GM12878 (cell line): ENCODE results near the gene PLA2G6. TPM values are rescaled to one million over a fixed set of nuclear protein-coding genes. Genes with fewer than 3 reads are reported as not detected.
A peak's percentile ranks its signal among the peaks of the same experiment; 100 is the strongest.

Experiments
- ASH2L ChIP-seq: fragments of 300-600, 200-600 bp; sonication (generic); IDR thresholded peaks from 2 replicates; pipeline ENCODE4 v1.6.1; 2017; ENCODE audit warnings: low read depth, mild to moderate bottlenecking, borderline replicate concordance
- BHLHE40 ChIP-seq, 2 experiments: fragments of 450-650 bp in 1 of 2; IDR thresholded peaks; 2 replicates each; pipeline ENCODE4 v1.6.1; 2011 to 2017; ENCODE audit warnings: low read depth in 2 of 2, borderline replicate concordance in 1 of 2, improper control_type of control experiment in 1 of 2, low read length in 1 of 2, mild to moderate bottlenecking in 1 of 2
- CBFB ChIP-seq: IDR thresholded peaks from 2 replicates; pipeline ENCODE4 v1.6.1; 2016; ENCODE audit warnings: antibody characterized with exemption, low read depth
- EED ChIP-seq: sonication (generic); IDR thresholded peaks from 2 replicates; pipeline ENCODE4 v1.6.1; 2016; ENCODE audit warnings: antibody characterized with exemption, low read depth
- EGR1 ChIP-seq, 2 experiments: IDR thresholded peaks; 1 replicate in 1 of 2; 2 replicates in 1 of 2; pipeline ENCODE4 v1.6.1; 2011 to 2012; ENCODE audit warnings: low read depth in 2 of 2, low read length in 2 of 2, borderline replicate concordance in 1 of 2, mild to moderate bottlenecking in 1 of 2, moderate library complexity in 1 of 2
- ETV6 ChIP-seq, 2 experiments: fragments of 450-650 bp in 1 of 2; IDR thresholded peaks in 1 of 2; conservative IDR thresholded peaks in 1 of 2; 2 replicates each; pipeline ENCODE4 v1.6.1; 2014; ENCODE audit warnings: antibody characterized with exemption in 1 of 2, borderline replicate concordance in 1 of 2, low read depth in 1 of 2, mild to moderate bottlenecking in 1 of 2, moderate library complexity in 1 of 2
- FOXK2 ChIP-seq: fragments of 450-650 bp; IDR thresholded peaks from 2 replicates; pipeline ENCODE4 v1.6.1; 2017; ENCODE audit warnings: mild to moderate bottlenecking, moderate library complexity
- GATAD2B ChIP-seq: fragments of 450-650 bp; conservative IDR thresholded peaks from 2 replicates; pipeline ENCODE4 v1.6.1; 2017; ENCODE audit warnings: low read depth, mild to moderate bottlenecking, moderate library complexity
- IKZF2 ChIP-seq, 2 experiments: fragments of 450-650 bp; IDR thresholded peaks; 2 replicates each; pipeline ENCODE4 v1.6.1; 2017; ENCODE audit warnings: mild to moderate bottlenecking in 2 of 2, moderate library complexity in 2 of 2
- IRF4 ChIP-seq: IDR thresholded peaks from 2 replicates; pipeline ENCODE4 v1.6.1; 2011; ENCODE audit warnings: low read depth, low read length
- MTA2 ChIP-seq: fragments of 450-650 bp; IDR thresholded peaks from 2 replicates; pipeline ENCODE4 v1.6.1; 2016; ENCODE audit warnings: low read depth, mild to moderate bottlenecking, moderate library complexity
- NR2F1 ChIP-seq: fragments of 450-650 bp; conservative IDR thresholded peaks from 2 replicates; pipeline ENCODE4 v1.6.1; 2017; ENCODE audit warnings: mild to moderate bottlenecking
- NRF1 ChIP-seq: conservative IDR thresholded peaks from 2 replicates; pipeline ENCODE4 v1.6.1; 2011; ENCODE audit warnings: mild to moderate bottlenecking, low read depth, low read length, improper control_type of control experiment
- PAX5 ChIP-seq: IDR thresholded peaks from 2 replicates; pipeline ENCODE4 v1.6.1; 2011; ENCODE audit warnings: low read depth, low read length, borderline replicate concordance
- RB1 ChIP-seq: fragments of 450-650 bp; formaldehyde crosslinking; IDR thresholded peaks from 2 replicates; pipeline ENCODE4 v1.6.1; 2017; ENCODE audit warnings: mild to moderate bottlenecking, borderline replicate concordance
- TCF3 ChIP-seq: IDR thresholded peaks from 2 replicates; pipeline ENCODE4 v1.6.1; 2012; ENCODE audit warnings: low read depth, mild to moderate bottlenecking, low read length, borderline replicate concordance; ENCODE audit not compliant: insufficient read depth
- polyA plus RNA-seq, 11 experiments: library from polyadenylated mRNA; depleted of rRNA in 4 of 11; unstranded in 6 of 11; stranded (reverse) in 5 of 11; fragments of >200 nt; fragmentation: Nextera tagmentation in 4 of 11; fragmentation: Illumina TruSeq in 1 of 11; extraction: Ambion mirVana in 4 of 11; extraction: Trizol in 1 of 11; gene quantifications; 1 replicate in 1 of 11; 2 replicates in 10 of 11; pipeline versions ENCODE4 v1.2.1 to v1.2.3, GENCODE V29; 2011 to 2016; ENCODE audit warnings: inconsistent platforms in 2 of 11, missing spikeins in 2 of 11, low read depth in 1 of 11
- total RNA-seq, 4 experiments: library from RNA; depleted of rRNA in 3 of 4; stranded (reverse); fragments of >200 nt in 3 of 4; fragmentation: Illumina TruSeq in 1 of 4; extraction: Trizol in 1 of 4; gene quantifications; 2 replicates each; pipeline versions ENCODE4 v1.2.1 to v1.2.3, GENCODE V29; 2013 to 2021
- TF ChIP-seq, protein P1 (sequence below): IDR thresholded peaks from 2 replicates; pipeline ENCODE4 v1.6.1; 2011; ENCODE audit warnings: borderline replicate concordance, low read depth, mild to moderate bottlenecking, moderate library complexity, mixed read lengths, low read length; ENCODE audit not compliant: insufficient read depth; ENCODE audit errors: extremely low read length
- TF ChIP-seq, protein P2 (sequence below): fragments of 450-650 bp; IDR thresholded peaks from 2 replicates; pipeline ENCODE4 v1.6.1; 2017; ENCODE audit warnings: low read depth, mild to moderate bottlenecking, moderate library complexity
- TF ChIP-seq, protein P3 (sequence below): IDR thresholded peaks from 2 replicates; pipeline ENCODE4 v1.6.1; 2012; ENCODE audit warnings: low read depth, low read length, improper control_type of control experiment
- TF ChIP-seq, protein P4 (sequence below): IDR thresholded peaks from 2 replicates; pipeline ENCODE4 v1.6.1; 2011; ENCODE audit warnings: borderline replicate concordance, low read depth, mild to moderate bottlenecking, moderate library complexity, low read length; ENCODE audit not compliant: insufficient read depth, poor library complexity, severe bottlenecking
- TF ChIP-seq, protein P5 (sequence below): fragments of 450-650 bp; IDR thresholded peaks from 2 replicates; pipeline ENCODE4 v1.6.1; 2017; ENCODE audit warnings: mild to moderate bottlenecking, moderate library complexity

PLA2G6 gene
- total and polyA plus RNA-seq, 10 of the 15 experiments (the other 5 are each of a cell fraction or from before 2014, with no cell fraction given) = 0.15 to 42.2 (median 15.8) TPM

DNA sequence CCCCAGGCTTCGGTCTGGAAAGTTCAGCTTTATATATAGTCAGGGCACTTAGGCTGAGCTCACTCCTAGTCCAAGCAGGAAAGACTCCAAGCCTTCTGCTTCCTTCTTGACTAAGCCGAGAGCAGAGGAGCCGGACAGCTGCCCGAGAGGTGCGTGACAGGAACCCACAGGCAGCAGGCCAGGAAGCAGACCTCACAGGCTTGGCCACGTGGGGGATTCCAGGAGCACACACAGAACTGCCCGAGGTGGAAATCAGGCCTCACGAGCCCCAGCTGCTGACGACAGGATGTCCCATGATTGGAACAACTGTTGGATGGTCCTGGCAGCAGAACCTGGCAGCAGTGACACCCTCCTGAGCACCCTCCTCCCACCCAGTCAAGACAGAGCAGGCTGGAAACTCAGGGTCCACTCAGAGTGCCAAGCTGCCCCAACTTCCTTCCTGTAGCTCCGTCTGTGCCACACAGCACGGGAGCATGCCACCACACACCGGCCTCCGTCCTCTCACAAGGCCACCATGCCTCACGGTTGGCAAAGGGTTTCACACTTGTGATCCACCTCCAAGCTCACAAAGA, 5.4 kb downstream of the PLA2G6 start (continued):
- peak; percentile 85; the same call in 1 of the 2 replicates for TF ChIP-seq PAX5
- no peak for TF ChIP-seq FOXK2
- TF ChIP-seq EED = peak; percentile 92
- TF ChIP-seq, protein P1, sequence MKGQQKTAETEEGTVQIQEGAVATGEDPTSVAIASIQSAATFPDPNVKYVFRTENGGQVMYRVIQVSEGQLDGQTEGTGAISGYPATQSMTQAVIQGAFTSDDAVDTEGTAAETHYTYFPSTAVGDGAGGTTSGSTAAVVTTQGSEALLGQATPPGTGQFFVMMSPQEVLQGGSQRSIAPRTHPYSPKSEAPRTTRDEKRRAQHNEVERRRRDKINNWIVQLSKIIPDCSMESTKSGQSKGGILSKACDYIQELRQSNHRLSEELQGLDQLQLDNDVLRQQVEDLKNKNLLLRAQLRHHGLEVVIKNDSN = peak; percentile 78
- TF ChIP-seq ETV6 (conservative IDR thresholded peaks at IDR 0.05 in 1 of 2, IDR thresholded peaks at IDR 0.05 in 1 of 2; ENCODE audit: borderline replicate concordance in 1 of 2, low read depth in 1 of 2) = peak in 1 of 2 experiments; percentile 44; a peak in 2 of 4 replicates
- peak; percentile 41; the same call in 1 of the 2 replicates for TF ChIP-seq CBFB
- TF ChIP-seq, protein P2, sequence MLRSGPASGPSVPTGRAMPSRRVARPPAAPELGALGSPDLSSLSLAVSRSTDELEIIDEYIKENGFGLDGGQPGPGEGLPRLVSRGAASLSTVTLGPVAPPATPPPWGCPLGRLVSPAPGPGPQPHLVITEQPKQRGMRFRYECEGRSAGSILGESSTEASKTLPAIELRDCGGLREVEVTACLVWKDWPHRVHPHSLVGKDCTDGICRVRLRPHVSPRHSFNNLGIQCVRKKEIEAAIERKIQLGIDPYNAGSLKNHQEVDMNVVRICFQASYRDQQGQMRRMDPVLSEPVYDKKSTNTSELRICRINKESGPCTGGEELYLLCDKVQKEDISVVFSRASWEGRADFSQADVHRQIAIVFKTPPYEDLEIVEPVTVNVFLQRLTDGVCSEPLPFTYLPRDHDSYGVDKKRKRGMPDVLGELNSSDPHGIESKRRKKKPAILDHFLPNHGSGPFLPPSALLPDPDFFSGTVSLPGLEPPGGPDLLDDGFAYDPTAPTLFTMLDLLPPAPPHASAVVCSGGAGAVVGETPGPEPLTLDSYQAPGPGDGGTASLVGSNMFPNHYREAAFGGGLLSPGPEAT = peak; percentile 74
- TF ChIP-seq, protein P3, sequence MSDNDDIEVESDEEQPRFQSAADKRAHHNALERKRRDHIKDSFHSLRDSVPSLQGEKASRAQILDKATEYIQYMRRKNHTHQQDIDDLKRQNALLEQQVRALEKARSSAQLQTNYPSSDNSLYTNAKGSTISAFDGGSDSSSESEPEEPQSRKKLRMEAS = peak; percentile 15; the same call in 1 of the 2 replicates
- TF ChIP-seq TCF3 = peak; percentile 96
- no peak for TF ChIP-seq RB1
- 0 out of 2 replicates have a peak, but pooled peaks have one; percentile 70 for TF ChIP-seq GATAD2B
- TF ChIP-seq BHLHE40 (IDR thresholded peaks at IDR 0.05; ENCODE audit: borderline replicate concordance in 1 of 2, low read depth in 2 of 2, low read length in 1 of 2) = peak in 1 of 2 experiments; percentile 76; a peak in 2 of 4 replicates
- no peak for TF ChIP-seq EGR1 (IDR thresholded peaks at IDR 0.05; ENCODE audit: borderline replicate concordance in 1 of 2, low read depth in 2 of 2, low read length in 2 of 2)
- TF ChIP-seq IRF4 = peak; percentile 62; the same call in 1 of the 2 replicates
- peak; percentile 56; the same call in 1 of the 2 replicates for TF ChIP-seq MTA2
- 0 out of 2 replicates have a peak, but pooled peaks have one; percentile 23 for TF ChIP-seq NR2F1
- no peak for TF ChIP-seq ASH2L
- no peak for TF ChIP-seq NRF1
- TF ChIP-seq, protein P4, sequence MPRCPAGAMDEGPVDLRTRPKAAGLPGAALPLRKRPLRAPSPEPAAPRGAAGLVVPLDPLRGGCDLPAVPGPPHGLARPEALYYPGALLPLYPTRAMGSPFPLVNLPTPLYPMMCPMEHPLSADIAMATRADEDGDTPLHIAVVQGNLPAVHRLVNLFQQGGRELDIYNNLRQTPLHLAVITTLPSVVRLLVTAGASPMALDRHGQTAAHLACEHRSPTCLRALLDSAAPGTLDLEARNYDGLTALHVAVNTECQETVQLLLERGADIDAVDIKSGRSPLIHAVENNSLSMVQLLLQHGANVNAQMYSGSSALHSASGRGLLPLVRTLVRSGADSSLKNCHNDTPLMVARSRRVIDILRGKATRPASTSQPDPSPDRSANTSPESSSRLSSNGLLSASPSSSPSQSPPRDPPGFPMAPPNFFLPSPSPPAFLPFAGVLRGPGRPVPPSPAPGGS = peak; percentile 31
- peak; percentile 81 to 82; a peak in 3 of 4 replicates for TF ChIP-seq IKZF2 (IDR thresholded peaks at IDR 0.05)
- TF ChIP-seq, protein P5, sequence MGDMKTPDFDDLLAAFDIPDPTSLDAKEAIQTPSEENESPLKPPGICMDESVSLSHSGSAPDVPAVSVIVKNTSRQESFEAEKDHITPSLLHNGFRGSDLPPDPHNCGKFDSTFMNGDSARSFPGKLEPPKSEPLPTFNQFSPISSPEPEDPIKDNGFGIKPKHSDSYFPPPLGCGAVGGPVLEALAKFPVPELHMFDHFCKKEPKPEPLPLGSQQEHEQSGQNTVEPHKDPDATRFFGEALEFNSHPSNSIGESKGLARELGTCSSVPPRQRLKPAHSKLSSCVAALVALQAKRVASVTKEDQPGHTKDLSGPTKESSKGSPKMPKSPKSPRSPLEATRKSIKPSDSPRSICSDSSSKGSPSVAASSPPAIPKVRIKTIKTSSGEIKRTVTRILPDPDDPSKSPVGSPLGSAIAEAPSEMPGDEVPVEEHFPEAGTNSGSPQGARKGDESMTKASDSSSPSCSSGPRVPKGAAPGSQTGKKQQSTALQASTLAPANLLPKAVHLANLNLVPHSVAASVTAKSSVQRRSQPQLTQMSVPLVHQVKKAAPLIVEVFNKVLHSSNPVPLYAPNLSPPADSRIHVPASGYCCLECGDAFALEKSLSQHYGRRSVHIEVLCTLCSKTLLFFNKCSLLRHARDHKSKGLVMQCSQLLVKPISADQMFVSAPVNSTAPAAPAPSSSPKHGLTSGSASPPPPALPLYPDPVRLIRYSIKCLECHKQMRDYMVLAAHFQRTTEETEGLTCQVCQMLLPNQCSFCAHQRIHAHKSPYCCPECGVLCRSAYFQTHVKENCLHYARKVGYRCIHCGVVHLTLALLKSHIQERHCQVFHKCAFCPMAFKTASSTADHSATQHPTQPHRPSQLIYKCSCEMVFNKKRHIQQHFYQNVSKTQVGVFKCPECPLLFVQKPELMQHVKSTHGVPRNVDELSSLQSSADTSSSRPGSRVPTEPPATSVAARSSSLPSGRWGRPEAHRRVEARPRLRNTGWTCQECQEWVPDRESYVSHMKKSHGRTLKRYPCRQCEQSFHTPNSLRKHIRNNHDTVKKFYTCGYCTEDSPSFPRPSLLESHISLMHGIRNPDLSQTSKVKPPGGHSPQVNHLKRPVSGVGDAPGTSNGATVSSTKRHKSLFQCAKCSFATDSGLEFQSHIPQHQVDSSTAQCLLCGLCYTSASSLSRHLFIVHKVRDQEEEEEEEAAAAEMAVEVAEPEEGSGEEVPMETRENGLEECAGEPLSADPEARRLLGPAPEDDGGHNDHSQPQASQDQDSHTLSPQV = peak; percentile 78
